H9 (cell line): Measurements from ENCODE around the gene TRHDE. TPM values are rescaled to one million over a fixed set of nuclear protein-coding genes. Genes with fewer than 3 reads are reported as not detected.

ENCODE experiments used
- DNase-seq: peaks from one replicate; pipeline ENCODE4 v3.0.0-alpha.2; 2017
- H2AFZ ChIP-seq: one replicate; pipeline ENCODE4 v1.6.1; 2013; ENCODE audit warnings: mild to moderate bottlenecking, low read length, control low read depth, moderate library complexity
- H2AK5ac ChIP-seq: 2 replicates; pipeline ENCODE4 v1.6.1; 2013; ENCODE audit warnings: low read length, control low read depth, mixed read lengths; ENCODE audit not compliant: insufficient read length
- H2BK120ac ChIP-seq: one replicate; pipeline ENCODE4 v1.6.1; 2013; ENCODE audit warnings: low read depth, mild to moderate bottlenecking, low read length, control low read depth, inconsistent platforms; ENCODE audit not compliant: poor library complexity, severe bottlenecking
- H2BK12ac ChIP-seq: 2 replicates; pipeline ENCODE4 v1.6.1; 2013; ENCODE audit warnings: low read length, control low read depth, mixed read lengths, low read depth; ENCODE audit not compliant: insufficient read length
- H2BK15ac ChIP-seq: 2 replicates; pipeline ENCODE4 v1.6.1; 2013; ENCODE audit warnings: low read depth, low read length, control low read depth
- H2BK20ac ChIP-seq: one replicate; pipeline ENCODE4 v1.6.1; 2013; ENCODE audit warnings: low read depth, mild to moderate bottlenecking, low read length, control low read depth, inconsistent platforms; ENCODE audit not compliant: poor library complexity, severe bottlenecking
- H2BK5ac ChIP-seq: 2 replicates; pipeline ENCODE4 v1.6.1; 2013; ENCODE audit warnings: low read length, control low read depth, mixed read lengths; ENCODE audit not compliant: insufficient read length
- H3K14ac ChIP-seq: 2 replicates; pipeline ENCODE4 v1.6.1; 2013; ENCODE audit warnings: low read length, control low read depth; ENCODE audit not compliant: insufficient read depth
- H3K18ac ChIP-seq: 2 replicates; pipeline ENCODE4 v1.6.1; 2013; ENCODE audit warnings: low read depth, mild to moderate bottlenecking, mixed read lengths, low read length, control low read depth; ENCODE audit not compliant: insufficient read length
- H3K23ac ChIP-seq: 2 replicates; pipeline ENCODE4 v1.6.1; 2013; ENCODE audit warnings: low read length, control low read depth, mixed read lengths, low read depth; ENCODE audit not compliant: insufficient read length
- H3K23me2 ChIP-seq: 2 replicates; pipeline ENCODE4 v1.6.1; 2013; ENCODE audit warnings: low read depth, mild to moderate bottlenecking, mixed read lengths, low read length, control low read depth; ENCODE audit not compliant: insufficient read length, poor library complexity, severe bottlenecking
- H3K27ac ChIP-seq: 2 replicates; pipeline ENCODE4 v1.5.1; 2013; ENCODE audit warnings: low read length, control low read depth, mixed read lengths, low read depth; ENCODE audit not compliant: insufficient read length
- H3K27me3 ChIP-seq: 2 replicates; pipeline ENCODE4 v1.6.1; 2013; ENCODE audit warnings: low read length, control low read depth, inconsistent platforms; ENCODE audit not compliant: insufficient read depth
- H3K4ac ChIP-seq: 2 replicates; pipeline ENCODE4 v1.6.1; 2013; ENCODE audit warnings: low read depth, mild to moderate bottlenecking, control low read depth, inconsistent platforms, low read length, moderate library complexity
- H3K4me1 ChIP-seq: 2 replicates; pipeline ENCODE4 v1.6.1; 2013; ENCODE audit warnings: low read length, control low read depth, inconsistent platforms; ENCODE audit not compliant: insufficient read depth
- H3K4me2 ChIP-seq: 2 replicates; pipeline ENCODE4 v1.6.1; 2013; ENCODE audit warnings: low read length, control low read depth, mixed read lengths; ENCODE audit not compliant: insufficient read length, insufficient read depth
- H3K56ac ChIP-seq: 2 replicates; pipeline ENCODE4 v1.6.1; 2013; ENCODE audit warnings: low read depth, mild to moderate bottlenecking, mixed read lengths, low read length, control low read depth; ENCODE audit not compliant: insufficient read length
- H3K79me1 ChIP-seq: 2 replicates; pipeline ENCODE4 v1.6.1; 2013; ENCODE audit warnings: low read depth, mild to moderate bottlenecking, moderate library complexity, low read length, control low read depth, inconsistent platforms; ENCODE audit not compliant: insufficient read depth, poor library complexity, severe bottlenecking
- H3K79me2 ChIP-seq: 2 replicates; pipeline ENCODE4 v1.6.1; 2013; ENCODE audit warnings: low read length, control low read depth, inconsistent platforms; ENCODE audit not compliant: insufficient read depth
- H3K9ac ChIP-seq: 2 replicates; pipeline ENCODE4 v1.6.1; 2013; ENCODE audit warnings: low read length, control low read depth, mixed read lengths; ENCODE audit not compliant: insufficient read length; ENCODE audit errors: extremely low read depth
- H3K9me3 ChIP-seq: one replicate; pipeline ENCODE4 v1.6.1; 2013; ENCODE audit warnings: low read depth, low read length, inconsistent platforms; ENCODE audit not compliant: control insufficient read depth
- H3T11ph ChIP-seq: one replicate; pipeline ENCODE4 v1.6.1; 2013; ENCODE audit warnings: mild to moderate bottlenecking, low read length, control low read depth, inconsistent platforms
- H4K20me1 ChIP-seq: one replicate; pipeline ENCODE4 v1.6.1; 2013; ENCODE audit not compliant: control insufficient read depth, insufficient read length, insufficient read depth
- H4K5ac ChIP-seq: 2 replicates; pipeline ENCODE4 v1.6.1; 2013; ENCODE audit warnings: low read depth, mild to moderate bottlenecking, mixed read lengths, low read length, control low read depth; ENCODE audit not compliant: insufficient read length
- H4K8ac ChIP-seq: replicated peaks from 2 replicates; pipeline ENCODE4 v1.6.1; 2013; ENCODE audit warnings: low read length, control low read depth, mixed read lengths, low read depth; ENCODE audit not compliant: insufficient read length
- H4K91ac ChIP-seq: 2 replicates; pipeline ENCODE4 v1.6.1; 2013; ENCODE audit warnings: low read depth, mild to moderate bottlenecking, moderate library complexity, mixed read lengths, low read length, control low read depth; ENCODE audit not compliant: insufficient read length
- H3K27ac Mint-ChIP-seq, 3 experiments: 2 replicates in 2 of 3; 3 replicates in 1 of 3; pipeline ENCODE4 v1.8.0; 2020 to 2021; ENCODE audit warnings: mixed read lengths in 3 of 3, mild to moderate bottlenecking in 1 of 3, moderate library complexity in 1 of 3
- H3K27me3 Mint-ChIP-seq: 2 replicates; pipeline ENCODE4 v1.8.0; 2021; ENCODE audit warnings: low read depth, mild to moderate bottlenecking, moderate library complexity, mixed read lengths
- H3K36me3 Mint-ChIP-seq, 3 experiments: 2 replicates in 2 of 3; 3 replicates in 1 of 3; pipeline ENCODE4 v1.8.0; 2020 to 2021; ENCODE audit warnings: low read depth in 3 of 3, mixed read lengths in 3 of 3; ENCODE audit not compliant: insufficient read depth in 1 of 3
- H3K4me1 Mint-ChIP-seq, 2 experiments: 2 replicates each; pipeline ENCODE4 v1.8.0; 2020; ENCODE audit warnings: mixed read lengths in 2 of 2
- H3K4me3 Mint-ChIP-seq, 2 experiments: 2 replicates in 1 of 2; 3 replicates in 1 of 2; pipeline ENCODE4 v1.8.0; 2020 to 2021; ENCODE audit warnings: mild to moderate bottlenecking in 2 of 2, mixed read lengths in 2 of 2, moderate library complexity in 1 of 2
- H3K9me3 Mint-ChIP-seq, 2 experiments: 2 replicates in 1 of 2; 3 replicates in 1 of 2; pipeline ENCODE4 v1.8.0; 2020; ENCODE audit warnings: mild to moderate bottlenecking in 2 of 2, mixed read lengths in 2 of 2, moderate library complexity in 1 of 2
- CTCF ChIP-seq: fragments of 200-600 bp; sonication (generic); conservative IDR thresholded peaks from 3 replicates; pipeline ENCODE4 v1.8.0; 2021; ENCODE audit warnings: antibody characterized with exemption, mild to moderate bottlenecking
- WGBS: extraction: QIAGEN DNeasy Blood & Tissue Kit; methylation state at CpG from one replicate; pipeline ENCODE4 v1.1.7; 2013; ENCODE audit warnings: missing lambda C conversion rate, low lambda C conversion rate, mixed read lengths; ENCODE audit not compliant: insufficient read length; ENCODE audit errors: extremely low coverage; 5-methylcytosine and 5-hydroxymethylcytosine counted together
- total RNA-seq: library from RNA; stranded (reverse); gene quantifications from 2 replicates; pipeline ENCODE4 v1.2.1, GENCODE V29; 2021

Gene TRHDE
- total RNA-seq, 1 experiment from 2014 or later: 1.0 TPM

GRCh38 chr12:72315858-72316257 lies 43.7 kb downstream of the TRHDE start:
- no peaks in the 10 kb centered on the region for H3K23me2 ChIP-seq
- H3T11ph ChIP-seq: no peak overlapping the region
- no peak overlapping the region for H3K23ac ChIP-seq
- WGBS: no CpG with 5 or more reads among the region's 3 CpGs
- no peaks in the 10 kb centered on the region for H3K27me3 ChIP-seq
- Mint-ChIP-seq H3K27me3 (no peaks in the 10 kb centered on the region), H3K27ac (no peak overlapping the region), H3K4me3 (no peak overlapping the region), H3K9me3 (no peaks in the 10 kb centered on the region), H3K4me1 (peaks cover 0 to 4% of the 10 kb centered on the region in 2 experiments; a peak in 1 of 4 replicates), H3K36me3 (no peaks in the 10 kb centered on the region)
- H3K4ac ChIP-seq: no peak overlapping the region
- no peak overlapping the region for H2AK5ac ChIP-seq
- H4K8ac ChIP-seq: no peak overlapping the region
- no peak overlapping the region for H3K27ac ChIP-seq
- H4K91ac ChIP-seq: no peak overlapping the region
- no peak for TF ChIP-seq CTCF
- no peak for DNase-seq
- no peak overlapping the region for H3K18ac ChIP-seq
- H2BK12ac ChIP-seq: no peak overlapping the region
- H2AFZ ChIP-seq: no peak overlapping the region
- no peak overlapping the region for H3K4me2 ChIP-seq
- no peak overlapping the region for H2BK15ac ChIP-seq
- no peak overlapping the region for H2BK20ac ChIP-seq
- no peak overlapping the region for H2BK120ac ChIP-seq
- no peaks in the 10 kb centered on the region for H3K4me1 ChIP-seq
- H4K5ac ChIP-seq: no peak overlapping the region
- H4K20me1 ChIP-seq: no peaks in the 10 kb centered on the region
- H3K56ac ChIP-seq: no peak overlapping the region
- H2BK5ac ChIP-seq: no peak overlapping the region
- no peak overlapping the region for H3K9ac ChIP-seq
- H3K79me1 ChIP-seq: no peaks in the 10 kb centered on the region
- no peaks in the 10 kb centered on the region for H3K9me3 ChIP-seq
- no peak overlapping the region for H3K14ac ChIP-seq
- no peaks in the 10 kb centered on the region for H3K79me2 ChIP-seq
